H1 (cell line): ENCODE results near the gene SMTN. TPM values are rescaled to one million over a fixed set of nuclear protein-coding genes. Genes with fewer than 3 reads are reported as not detected.
A peak's percentile ranks its signal among the peaks of the same experiment; 100 is the strongest.

Experiments
- CTCF ChIA-PET: fragments of 300-600 bp; sonication (Branson Sonifier 250); formaldehyde crosslinking; loops from one replicate; lab custom pipeline; 2021; ENCODE audit not compliant: partially characterized antibody; lab: Charles Lee
- POLR2A ChIA-PET: fragments of 300-600 bp; sonication (Branson Sonifier 250); formaldehyde crosslinking; loops from one replicate; lab custom pipeline; 2021; ENCODE audit warnings: inconsistent platforms; ENCODE audit not compliant: partially characterized antibody; lab: Charles Lee
- DNase-seq, 2 experiments: peaks; one replicate each; pipeline versions ENCODE4 v3.0.0 to v3.0.0-alpha.2; 2010 to 2022; ENCODE audit warnings: low spot score in 2 of 2, low read depth in 1 of 2, mixed read lengths in 1 of 2
- FAIRE-seq: peaks from 2 replicates; lab custom pipeline; 2011; peaks lifted over from hg19 to GRCh38; lab: Jason Lieb, UNC
- H2AFZ ChIP-seq: 2 replicates; pipeline ENCODE4 v1.8.1; 2012; ENCODE audit warnings: low read length, inconsistent platforms
- H2AK5ac ChIP-seq: 2 replicates; pipeline ENCODE4 v1.6.1; 2013; ENCODE audit warnings: low read depth, low read length
- H2BK120ac ChIP-seq: replicated peaks from 2 replicates; pipeline ENCODE3; 2013; ENCODE audit warnings: low read depth, low read length, inconsistent platforms
- H2BK12ac ChIP-seq: 2 replicates; pipeline ENCODE4 v1.6.1; 2013; ENCODE audit warnings: low read depth, low read length
- H2BK15ac ChIP-seq: 2 replicates; pipeline ENCODE4 v1.6.1; 2013; ENCODE audit warnings: low read length
- H2BK20ac ChIP-seq: 2 replicates; pipeline ENCODE4 v1.6.1; 2013; ENCODE audit warnings: low read length
- H2BK5ac ChIP-seq: 2 replicates; pipeline ENCODE4 v1.6.1; 2013; ENCODE audit warnings: low read depth, low read length
- H3K14ac ChIP-seq: 2 replicates; pipeline ENCODE4 v1.6.1; 2013; ENCODE audit warnings: inconsistent platforms; ENCODE audit not compliant: insufficient read length
- H3K18ac ChIP-seq: 2 replicates; pipeline ENCODE4 v1.6.1; 2013; ENCODE audit warnings: low read length; ENCODE audit errors: extremely low read depth
- H3K23ac ChIP-seq: 2 replicates; pipeline ENCODE4 v1.6.1; 2013; ENCODE audit warnings: inconsistent platforms; ENCODE audit not compliant: insufficient read length
- H3K23me2 ChIP-seq: 2 replicates; pipeline ENCODE4 v1.6.1; 2013; ENCODE audit warnings: low read depth, low read length
- H3K27ac ChIP-seq: 2 replicates; pipeline ENCODE4 v1.6.1; 2011; ENCODE audit warnings: low read depth, low read length, inconsistent platforms
- H3K27me3 ChIP-seq, 4 experiments: replicated peaks in 1 of 4; 1 replicate in 1 of 4; 2 replicates in 3 of 4; pipeline versions ENCODE4 v1.6.1 to v1.8.1; 2011 to 2013; ENCODE audit warnings: low read length in 3 of 4, mild to moderate bottlenecking in 3 of 4, inconsistent platforms in 2 of 4, mixed read lengths in 2 of 4, moderate library complexity in 1 of 4; ENCODE audit not compliant: control insufficient read depth in 3 of 4, insufficient read depth in 3 of 4; ENCODE audit errors: extremely low read depth in 1 of 4
- H3K36me3 ChIP-seq, 4 experiments: 2 replicates each; pipeline versions ENCODE4 v1.6.1 to v1.8.1; 2011 to 2013; ENCODE audit warnings: mild to moderate bottlenecking in 4 of 4, low read length in 3 of 4, moderate library complexity in 2 of 4, control low read depth in 1 of 4, inconsistent platforms in 1 of 4; ENCODE audit not compliant: insufficient read depth in 4 of 4, control insufficient read depth in 2 of 4
- H3K4ac ChIP-seq: replicated peaks from 2 replicates; pipeline ENCODE3; 2013; ENCODE audit warnings: low read length, low read depth, mixed read lengths, inconsistent platforms; ENCODE audit not compliant: insufficient read length
- H3K4me1 ChIP-seq, 4 experiments: replicated peaks in 1 of 4; 1 replicate in 1 of 4; 2 replicates in 3 of 4; pipeline versions ENCODE4 v1.6.1 to v1.8.1; 2011 to 2013; ENCODE audit warnings: low read length in 3 of 4, inconsistent platforms in 2 of 4, mixed read lengths in 1 of 4; ENCODE audit not compliant: insufficient read depth in 4 of 4, control insufficient read depth in 3 of 4
- H3K4me2 ChIP-seq, 2 experiments: 2 replicates each; pipeline versions ENCODE4 v1.6.1 to v1.8.1; 2011 to 2013; ENCODE audit warnings: low read depth in 2 of 2, low read length in 2 of 2, control low read depth in 1 of 2, inconsistent platforms in 1 of 2, mild to moderate bottlenecking in 1 of 2; ENCODE audit not compliant: insufficient read depth in 1 of 2
- H3K4me3 ChIP-seq, 4 experiments: fragments of 200-600, 300-600 bp in 1 of 4; sonication (generic), shearing (Covaris generic), sonication (Bioruptor Twin) in 1 of 4; 2 replicates each; pipeline versions ENCODE4 v1.5.1 to v1.8.1; 2011 to 2016; ENCODE audit warnings: low read length in 4 of 4, low read depth in 3 of 4, control low read depth in 2 of 4, inconsistent platforms in 2 of 4, mild to moderate bottlenecking in 2 of 4, mixed read lengths in 1 of 4, moderate library complexity in 1 of 4; ENCODE audit not compliant: insufficient read depth in 2 of 4; ENCODE audit errors: extremely low read depth in 1 of 4
- H3K56ac ChIP-seq: replicated peaks from 2 replicates; pipeline ENCODE3; 2013; ENCODE audit warnings: low read depth, mild to moderate bottlenecking, mixed read lengths, low read length, inconsistent platforms; ENCODE audit not compliant: insufficient read length
- H3K79me1 ChIP-seq: 2 replicates; pipeline ENCODE4 v1.6.1; 2013; ENCODE audit warnings: low read depth, low read length, control low read depth
- H3K79me2 ChIP-seq, 2 experiments: 2 replicates each; pipeline versions ENCODE4 v1.6.1 to v1.8.1; 2012 to 2013; ENCODE audit warnings: low read length in 2 of 2, mild to moderate bottlenecking in 2 of 2, inconsistent platforms in 1 of 2; ENCODE audit not compliant: insufficient read depth in 2 of 2, control insufficient read depth in 1 of 2
- H3K9ac ChIP-seq, 4 experiments: replicated peaks in 1 of 4; 1 replicate in 1 of 4; 2 replicates in 3 of 4; pipeline versions ENCODE4 v1.6.1 to v1.8.1; 2011 to 2013; ENCODE audit warnings: low read depth in 3 of 4, low read length in 3 of 4, control low read depth in 2 of 4, mild to moderate bottlenecking in 2 of 4, moderate library complexity in 2 of 4, inconsistent platforms in 1 of 4; ENCODE audit errors: extremely low read depth in 1 of 4
- H3K9me3 ChIP-seq, 2 experiments: 2 replicates each; pipeline versions ENCODE4 v1.6.1 to v1.8.1; 2012 to 2013; ENCODE audit warnings: mild to moderate bottlenecking in 2 of 2, moderate library complexity in 2 of 2, control low read depth in 1 of 2, inconsistent platforms in 1 of 2, low read depth in 1 of 2, low read length in 1 of 2, mixed read lengths in 1 of 2; ENCODE audit not compliant: insufficient read depth in 2 of 2
- H4K20me1 ChIP-seq, 2 experiments: replicated peaks in 1 of 2; 2 replicates each; pipeline versions ENCODE3 to v1.8.1; 2011 to 2013; ENCODE audit warnings: inconsistent platforms in 2 of 2, low read length in 2 of 2, mild to moderate bottlenecking in 1 of 2; ENCODE audit not compliant: insufficient read depth in 2 of 2, control insufficient read depth in 1 of 2
- H4K5ac ChIP-seq: 2 replicates; pipeline ENCODE4 v1.6.1; 2013; ENCODE audit warnings: low read length, low read depth, mixed read lengths, inconsistent platforms; ENCODE audit not compliant: insufficient read length
- H4K8ac ChIP-seq: 2 replicates; pipeline ENCODE4 v1.8.0; 2013; ENCODE audit warnings: mild to moderate bottlenecking, moderate library complexity, low read length, inconsistent platforms; ENCODE audit not compliant: insufficient read depth; ENCODE audit errors: extremely low read depth
- H4K91ac ChIP-seq: replicated peaks from 2 replicates; pipeline ENCODE3; 2013; ENCODE audit warnings: low read length, mixed read lengths, inconsistent platforms; ENCODE audit not compliant: insufficient read length
- HDAC2 ChIP-seq, 2 experiments: fragments of 300-600 bp in 1 of 2; sonication (generic) in 1 of 2; IDR thresholded peaks; 2 replicates each; pipeline ENCODE4 v1.6.1; 2011 to 2012; ENCODE audit warnings: low read depth in 2 of 2, low read length in 2 of 2, mild to moderate bottlenecking in 2 of 2, moderate library complexity in 2 of 2, borderline replicate concordance in 1 of 2, inconsistent platforms in 1 of 2
- JUND ChIP-seq: IDR thresholded peaks from 2 replicates; pipeline ENCODE4 v1.6.1; 2011; ENCODE audit warnings: mild to moderate bottlenecking, improper control_type of control experiment, low read length
- RFX5 ChIP-seq: IDR thresholded peaks from 2 replicates; pipeline ENCODE4 v1.6.1; 2011; ENCODE audit warnings: low read depth, low read length, improper control_type of control experiment, borderline replicate concordance
- RXRA ChIP-seq: IDR thresholded peaks from 2 replicates; pipeline ENCODE4 v1.6.1; 2011; ENCODE audit warnings: low read depth, mild to moderate bottlenecking, low read length, moderate library complexity; ENCODE audit not compliant: insufficient read depth
- USF2 ChIP-seq: IDR thresholded peaks from 2 replicates; pipeline ENCODE4 v1.6.1; 2011; ENCODE audit warnings: low read length, improper control_type of control experiment
- WGBS, 2 experiments: shearing (Covaris generic) in 1 of 2; methylation state at CpG; one replicate each; pipeline versions ENCODE4 v1.1.6 to v1.1.7; 2013 to 2015; ENCODE audit warnings: low lambda C conversion rate in 2 of 2, mixed read lengths in 2 of 2, inconsistent platforms in 1 of 2, low coverage in 1 of 2, missing lambda C conversion rate in 1 of 2; ENCODE audit not compliant: insufficient replicate concordance in 2 of 2, insufficient coverage in 1 of 2, insufficient read length in 1 of 2; ENCODE audit errors: extremely low coverage in 1 of 2, missing lambda C conversion rate in 1 of 2; 5-methylcytosine and 5-hydroxymethylcytosine counted together
- polyA plus RNA-seq, 7 experiments: library from polyadenylated mRNA; depleted of rRNA in 3 of 7; stranded (reverse) in 5 of 7; unstranded in 2 of 7; fragments of >200 nt in 5 of 7; fragments of 200-250 nt in 2 of 7; gene quantifications; 1 replicate in 5 of 7; 2 replicates in 1 of 7; 4 replicates in 1 of 7; pipeline versions ENCODE4 v1.2.1 to v1.2.3, GENCODE V29; 2011 to 2013; ENCODE audit warnings: missing spikeins in 2 of 7, mixed read lengths in 2 of 7
- total RNA-seq: library from RNA; stranded (reverse); fragmentation: NEBNext Ultra II Directional; extraction: Animal tissue kit (Norgen Biotek cat#: 25700); gene quantifications from 2 replicates; pipeline ENCODE4 v1.2.1, GENCODE V29; 2021

Gene SMTN
- total and polyA plus RNA-seq, 2 of the 8 experiments (the other 6 are each of a cell fraction or from before 2014, with no cell fraction given): 12.3 to 20.8 TPM

GRCh38 chr22:31048570-31048969 lies 32.5 kb upstream of the SMTN start:
- Histone ChIP-seq H3K4me2 (no peak overlapping the region), H4K5ac (no peak overlapping the region), H3K79me2 (no peaks in the 10 kb centered on the region), H3K14ac (no peak overlapping the region), H2AFZ (no peak overlapping the region), H2BK20ac (no peak overlapping the region), H3K23ac (no peak overlapping the region), H2AK5ac (no peak overlapping the region), H3K4me3 (no peak overlapping the region), H2BK120ac (no peak overlapping the region), H4K91ac (no peak overlapping the region), H4K20me1 (no peaks in the 10 kb centered on the region), H3K4ac (no peak overlapping the region), H2BK5ac (no peak overlapping the region), H3K79me1 (no peaks in the 10 kb centered on the region), H3K9ac (no peak overlapping the region), H3K18ac (no peak overlapping the region), H3K36me3 (no peaks in the 10 kb centered on the region), H3K27me3 (peaks cover 0 to 2% (median 0%) of the 10 kb centered on the region in 4 experiments; a peak in 1 of 7 replicates), H3K56ac (no peak overlapping the region), H3K27ac (no peak overlapping the region), H2BK12ac (no peak overlapping the region), H4K8ac (no peak overlapping the region), H3K4me1 (peaks cover 0 to 4% (median 0%) of the 10 kb centered on the region in 4 experiments; a peak in 1 of 7 replicates), H3K23me2 (no peaks in the 10 kb centered on the region), H3K9me3 (no peaks in the 10 kb centered on the region; a peak in 1 of 4 replicates), H2BK15ac (no peak overlapping the region)
- TF ChIP-seq JUND: no peak
- no peak for TF ChIP-seq HDAC2 (IDR thresholded peaks at IDR 0.05; ENCODE audit: borderline replicate concordance in 1 of 2, low read depth in 2 of 2, low read length in 2 of 2)
- TF ChIP-seq USF2: 0 out of 2 replicates have a peak, but pooled peaks have one; percentile 15
- TF ChIP-seq RFX5: no peak
- no peak for TF ChIP-seq RXRA
- ChIA-PET CTCF (no interaction called here), POLR2A (no interaction called here)
- 82% methylated on average over 4 of the region's 4 CpGs; no CpG with 5 or more reads in 1 of the 2 experiments for WGBS, 2 experiments
- FAIRE-seq: no peak
- no peak for DNase-seq
